NT2/D1 (cell line): ENCODE data around the gene CHCHD1.
"Not testable (repeated sequence)": the region's sequence is repeated elsewhere in the genome, so short reads cannot be mapped to it uniquely, and the experiment has no call there.

Source experiments
- DNase-seq: peaks from one replicate; pipeline ENCODE4 v3.0.0-alpha.2; 2011; ENCODE audit warnings: low read depth, low spot score
- H3K27me3 ChIP-seq: 2 replicates; pipeline ENCODE4 v1.6.0; 2011; ENCODE audit warnings: mild to moderate bottlenecking; ENCODE audit not compliant: insufficient read length, insufficient read depth
- H3K36me3 ChIP-seq: 2 replicates; pipeline ENCODE4 v1.6.1; 2011; ENCODE audit warnings: mild to moderate bottlenecking, low read length, mixed read lengths; ENCODE audit not compliant: insufficient read depth, insufficient read length
- H3K4me1 ChIP-seq: 2 replicates; pipeline ENCODE4 v1.5.1; 2011; ENCODE audit not compliant: insufficient read depth, insufficient read length
- H3K4me3 ChIP-seq: 2 replicates; pipeline ENCODE4 v1.5.1; 2011; ENCODE audit warnings: low read depth; ENCODE audit not compliant: insufficient read length
- H3K9ac ChIP-seq: 2 replicates; pipeline ENCODE4 v1.6.0; 2011; ENCODE audit warnings: low read depth; ENCODE audit not compliant: insufficient read length
- H3K9me3 ChIP-seq: 2 replicates; pipeline ENCODE4 v1.5.1; 2011; ENCODE audit warnings: mild to moderate bottlenecking, low read length; ENCODE audit not compliant: insufficient read depth
- SUZ12 ChIP-seq: IDR thresholded peaks from 2 replicates; pipeline ENCODE4 v1.6.1; 2011; ENCODE audit not compliant: insufficient read length, insufficient read depth; ENCODE audit errors: extremely low read depth
- YY1 ChIP-seq: IDR thresholded peaks from 2 replicates; pipeline ENCODE4 v1.6.1; 2011; ENCODE audit not compliant: insufficient read length, insufficient read depth
- ZNF274 ChIP-seq: IDR thresholded peaks from 2 replicates; pipeline ENCODE4 v1.6.1; 2011; ENCODE audit warnings: mild to moderate bottlenecking, low read depth, low read length

The CHCHD1 gene

GRCh38 chr10:73780966-73781365 lies 882 bp upstream of the CHCHD1 start:
- no peak for DNase-seq
- H3K27me3 ChIP-seq: no peaks in the 10 kb centered on the region
- H3K9ac ChIP-seq: peak overlapping the region; percentile 89
- TF ChIP-seq ZNF274: no peak
- H3K4me1 ChIP-seq: peaks cover 3% of the 10 kb centered on the region
- no peaks in the 10 kb centered on the region for H3K9me3 ChIP-seq
- H3K4me3 ChIP-seq: peak overlapping the region; percentile 78
- peaks cover 29% of the 10 kb centered on the region for H3K36me3 ChIP-seq

- H3K27me3 ChIP-seq: no peaks in the 10 kb centered on the region
- no peak for TF ChIP-seq SUZ12
- TF ChIP-seq ZNF274: no peak
- TF ChIP-seq YY1: no peak
- H3K36me3 ChIP-seq: peaks cover 28% of the 10 kb centered on the region
- H3K9ac ChIP-seq: peak overlapping the region; percentile 89
- peak overlapping the region; percentile 78 for H3K4me3 ChIP-seq
- peaks cover 3% of the 10 kb centered on the region for H3K4me1 ChIP-seq
- H3K9me3 ChIP-seq: no peaks in the 10 kb centered on the region
- DNase-seq: no peak
These were observed 335 bp upstream of the CHCHD1 start for GRCh38 chr10:73781548-73781878.

GRCh38 chr10:73782749-73783085 lies 869 bp downstream of the CHCHD1 start:
- no peak for TF ChIP-seq ZNF274
- no peak for TF ChIP-seq SUZ12
- TF ChIP-seq YY1: no peak
- DNase-seq: no peak
- H3K9ac ChIP-seq: peak overlapping the region; percentile 89
- peak overlapping the region; percentile 78 for H3K4me3 ChIP-seq
- peaks cover 3% of the 10 kb centered on the region for H3K4me1 ChIP-seq
- no peaks in the 10 kb centered on the region for H3K27me3 ChIP-seq
- peaks cover 28% of the 10 kb centered on the region for H3K36me3 ChIP-seq
- H3K9me3 ChIP-seq: no peaks in the 10 kb centered on the region

- DNase-seq: peak; percentile 80
- Histone ChIP-seq H3K27me3 (no peaks in the 10 kb centered on the region), H3K36me3 (peaks cover 21% of the 10 kb centered on the region), H3K9me3 (no peaks in the 10 kb centered on the region), H3K4me3 (peak within 1 kb of the TSS; percentile 61), H3K4me1 (peaks cover 6% of the 10 kb centered on the region), H3K9ac (peak within 1 kb of the TSS; percentile 83)
- TF ChIP-seq YY1 (peak; percentile 40), SUZ12 (no peak)
These were observed 3.4 kb downstream of the CHCHD1 start, which contains the start of gene ZSWIM8 for GRCh38 chr10:73785211-73785720. Gene ZSWIM8 (plus strand): TSS chr10:73785606. CDS start chr10:73785879, 273 bp downstream.

- TF ChIP-seq ZNF274: no peak
- TF ChIP-seq SUZ12: no peak
- no peak for TF ChIP-seq YY1
- no peak for DNase-seq
- Histone ChIP-seq H3K27me3 (no peaks in the 10 kb centered on the region), H3K9me3 (no peaks in the 10 kb centered on the region), H3K36me3 (peaks cover 18% of the 10 kb centered on the region), H3K9ac (peak overlapping the region; percentile 83), H3K4me3 (peak overlapping the region; percentile 61), H3K4me1 (peaks cover 5% of the 10 kb centered on the region)
These were observed 4.1 kb downstream of the CHCHD1 start for GRCh38 chr10:73785721-73786511.

- Histone ChIP-seq H3K27me3 (no peaks in the 10 kb centered on the region), H3K9ac (peak overlapping the region; percentile 17), H3K4me1 (peaks cover 5% of the 10 kb centered on the region), H3K4me3 (peak overlapping the region; percentile 61), H3K9me3 (no peaks in the 10 kb centered on the region), H3K36me3 (peaks cover 23% of the 10 kb centered on the region)
- TF ChIP-seq SUZ12 (no peak), YY1 (no peak), ZNF274 (no peak)
- DNase-seq: no peak
These were observed 4.7 kb downstream of the CHCHD1 start for GRCh38 chr10:73786512-73786885.

- H3K9ac ChIP-seq, H3K4me3 ChIP-seq, H3K27me3 ChIP-seq, H3K9me3 ChIP-seq, H3K4me1 ChIP-seq, DNase-seq: not testable (repeated sequence)
- peaks cover 30% of the 10 kb centered on the region for H3K36me3 ChIP-seq
These were observed 5.4 kb downstream of the CHCHD1 start for GRCh38 chr10:73787031-73787800.
